Neutrophil (primary cell): ENCODE measurements around the gene PDIA5.

Source experiments
- H3K27ac ChIP-seq: fragments of 200-600 bp; sonication (generic); 2 replicates; pipeline ENCODE4 v1.5.1; 2016; ENCODE audit warnings: mild to moderate bottlenecking, moderate library complexity
- H3K27me3 ChIP-seq: fragments of 200-600 bp; sonication (generic); 2 replicates; pipeline ENCODE4 v1.6.0; 2016; ENCODE audit warnings: mild to moderate bottlenecking
- H3K36me3 ChIP-seq: fragments of 200-600 bp; sonication (generic); 2 replicates; pipeline ENCODE4 v1.5.1; 2017
- H3K4me1 ChIP-seq, 2 experiments: fragments of 200-600 bp in 1 of 2; sonication (generic) in 1 of 2; 1 replicate in 1 of 2; 2 replicates in 1 of 2; pipeline versions ENCODE4 v1.5.1 to v1.6.1; 2013 to 2016; ENCODE audit warnings: low read depth in 1 of 2, low read length in 1 of 2, mild to moderate bottlenecking in 1 of 2, moderate library complexity in 1 of 2; ENCODE audit not compliant: control insufficient read depth in 1 of 2, insufficient read depth in 1 of 2
- H3K4me3 ChIP-seq, 2 experiments: fragments of 200-600 bp in 1 of 2; sonication (generic) in 1 of 2; 1 replicate in 1 of 2; 2 replicates in 1 of 2; pipeline ENCODE4 v1.5.1; 2013 to 2016; ENCODE audit warnings: low read depth in 1 of 2, low read length in 1 of 2, mild to moderate bottlenecking in 1 of 2, moderate library complexity in 1 of 2
- H3K9me3 ChIP-seq: fragments of 200-600 bp; sonication (generic); 2 replicates; pipeline ENCODE4 v1.5.1; 2016
- TF ChIP-seq, protein P1 (sequence below): fragments of 200-600 bp; sonication (generic); IDR thresholded peaks from 2 replicates; pipeline ENCODE4 v1.5.1; 2016; ENCODE audit warnings: antibody characterized with exemption

The PDIA5 gene

DNA sequence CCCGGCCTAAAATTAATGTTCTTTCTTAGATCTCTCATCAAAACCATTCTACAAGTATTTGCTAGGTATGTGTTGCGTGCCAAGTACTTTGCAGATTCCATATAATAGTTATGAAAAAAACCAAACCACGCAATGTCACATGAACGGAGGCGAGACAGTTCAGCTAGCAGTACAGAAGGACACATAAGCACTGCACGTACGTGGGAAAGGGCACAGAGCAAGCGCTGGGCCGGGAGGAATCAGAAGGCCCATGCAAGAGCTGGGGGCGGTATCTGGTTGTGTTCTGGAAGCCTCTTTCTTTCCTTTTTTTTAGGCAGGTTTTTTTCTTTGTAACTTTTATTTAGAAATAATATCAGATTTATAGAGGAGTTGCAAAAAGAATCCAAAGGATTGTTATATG, 11.3 kb downstream of the PDIA5 start:
- Histone ChIP-seq H3K4me3 (no peak overlapping the region), H3K4me1 (peaks cover 7 to 20% of the 10 kb centered on the region in 2 experiments), H3K9me3 (no peaks in the 10 kb centered on the region), H3K36me3 (no peaks in the 10 kb centered on the region), H3K27ac (no peak overlapping the region), H3K27me3 (no peaks in the 10 kb centered on the region)
- TF ChIP-seq, protein P1, sequence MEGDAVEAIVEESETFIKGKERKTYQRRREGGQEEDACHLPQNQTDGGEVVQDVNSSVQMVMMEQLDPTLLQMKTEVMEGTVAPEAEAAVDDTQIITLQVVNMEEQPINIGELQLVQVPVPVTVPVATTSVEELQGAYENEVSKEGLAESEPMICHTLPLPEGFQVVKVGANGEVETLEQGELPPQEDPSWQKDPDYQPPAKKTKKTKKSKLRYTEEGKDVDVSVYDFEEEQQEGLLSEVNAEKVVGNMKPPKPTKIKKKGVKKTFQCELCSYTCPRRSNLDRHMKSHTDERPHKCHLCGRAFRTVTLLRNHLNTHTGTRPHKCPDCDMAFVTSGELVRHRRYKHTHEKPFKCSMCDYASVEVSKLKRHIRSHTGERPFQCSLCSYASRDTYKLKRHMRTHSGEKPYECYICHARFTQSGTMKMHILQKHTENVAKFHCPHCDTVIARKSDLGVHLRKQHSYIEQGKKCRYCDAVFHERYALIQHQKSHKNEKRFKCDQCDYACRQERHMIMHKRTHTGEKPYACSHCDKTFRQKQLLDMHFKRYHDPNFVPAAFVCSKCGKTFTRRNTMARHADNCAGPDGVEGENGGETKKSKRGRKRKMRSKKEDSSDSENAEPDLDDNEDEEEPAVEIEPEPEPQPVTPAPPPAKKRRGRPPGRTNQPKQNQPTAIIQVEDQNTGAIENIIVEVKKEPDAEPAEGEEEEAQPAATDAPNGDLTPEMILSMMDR: no peak

DNA sequence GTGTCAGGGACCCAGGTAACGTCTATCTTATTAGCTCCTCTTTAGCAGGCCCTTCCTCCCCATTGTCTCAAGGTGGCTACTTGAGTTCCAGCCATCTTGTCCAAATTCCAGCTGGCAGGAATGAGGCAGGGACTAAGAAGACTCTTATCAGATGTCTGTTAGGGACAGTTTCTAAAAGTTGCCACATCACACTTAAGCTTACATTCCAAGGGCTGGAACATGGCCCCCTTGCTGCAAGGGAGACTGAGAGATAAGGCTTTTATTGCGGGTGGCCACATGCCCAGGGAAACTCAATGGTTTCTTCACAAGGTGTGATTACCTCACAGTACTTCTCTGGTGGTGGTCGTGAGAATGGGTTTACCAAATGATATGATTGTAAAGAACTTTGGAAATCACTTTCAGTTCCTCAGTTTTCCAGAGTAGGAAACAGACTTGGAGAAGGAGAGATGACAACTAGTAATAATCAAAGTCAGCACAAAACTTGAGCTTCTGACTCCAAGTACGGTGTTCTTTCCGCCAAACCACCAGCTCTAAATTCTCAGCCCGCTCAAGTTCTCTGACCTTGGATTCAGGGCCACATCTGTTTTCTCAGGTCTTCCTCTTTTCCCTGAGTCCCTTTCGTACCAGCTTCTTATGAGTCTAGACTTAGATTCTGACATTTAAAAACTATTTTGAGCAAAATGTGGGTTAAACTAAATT, 14.2 kb downstream of the PDIA5 start:
- Histone ChIP-seq H3K4me3 (no peak overlapping the region), H3K36me3 (no peaks in the 10 kb centered on the region), H3K27me3 (no peaks in the 10 kb centered on the region), H3K9me3 (no peaks in the 10 kb centered on the region), H3K27ac (no peak overlapping the region), H3K4me1 (peaks cover 7 to 20% of the 10 kb centered on the region in 2 experiments)
- TF ChIP-seq, protein P1: no peak

DNA sequence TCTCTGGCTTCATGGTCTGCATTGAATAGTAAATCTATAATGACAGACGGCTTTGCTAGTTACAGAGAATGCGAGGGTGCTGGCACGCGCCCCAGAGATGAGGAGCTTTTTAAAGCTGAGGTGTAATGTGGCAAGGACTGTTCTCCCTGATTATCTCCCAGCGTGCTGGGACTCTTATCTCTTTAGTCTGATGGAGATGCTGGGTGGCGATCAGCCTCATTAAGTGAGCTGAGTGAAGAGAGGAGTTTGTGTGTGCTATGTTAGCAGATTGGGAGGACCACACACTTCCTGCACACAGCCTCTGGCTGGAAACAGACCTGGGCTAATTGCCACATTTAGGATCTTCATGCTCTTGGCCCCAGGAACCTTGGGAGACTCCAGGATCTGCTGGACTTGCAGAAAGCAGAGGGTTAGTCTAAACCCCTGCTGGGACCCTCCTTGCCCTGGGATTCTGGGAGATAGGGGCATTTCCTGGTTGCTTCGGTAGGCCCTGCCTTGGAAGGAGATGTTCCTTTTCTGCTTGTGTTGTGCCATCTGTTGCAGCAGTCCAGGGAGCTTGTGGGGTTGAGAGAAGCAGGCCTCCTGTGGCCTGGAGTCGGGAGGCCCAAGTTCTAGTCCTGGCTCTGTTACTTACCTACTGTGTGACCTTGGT, 15.0 kb downstream of the PDIA5 start:
- peaks cover 7 to 20% of the 10 kb centered on the region in 2 experiments for H3K4me1 ChIP-seq
- no peaks in the 10 kb centered on the region for H3K9me3 ChIP-seq
- H3K27me3 ChIP-seq: no peaks in the 10 kb centered on the region
- H3K4me3 ChIP-seq: no peak overlapping the region
- TF ChIP-seq, protein P1: no peak
- no peak overlapping the region for H3K27ac ChIP-seq
- no peaks in the 10 kb centered on the region for H3K36me3 ChIP-seq

DNA sequence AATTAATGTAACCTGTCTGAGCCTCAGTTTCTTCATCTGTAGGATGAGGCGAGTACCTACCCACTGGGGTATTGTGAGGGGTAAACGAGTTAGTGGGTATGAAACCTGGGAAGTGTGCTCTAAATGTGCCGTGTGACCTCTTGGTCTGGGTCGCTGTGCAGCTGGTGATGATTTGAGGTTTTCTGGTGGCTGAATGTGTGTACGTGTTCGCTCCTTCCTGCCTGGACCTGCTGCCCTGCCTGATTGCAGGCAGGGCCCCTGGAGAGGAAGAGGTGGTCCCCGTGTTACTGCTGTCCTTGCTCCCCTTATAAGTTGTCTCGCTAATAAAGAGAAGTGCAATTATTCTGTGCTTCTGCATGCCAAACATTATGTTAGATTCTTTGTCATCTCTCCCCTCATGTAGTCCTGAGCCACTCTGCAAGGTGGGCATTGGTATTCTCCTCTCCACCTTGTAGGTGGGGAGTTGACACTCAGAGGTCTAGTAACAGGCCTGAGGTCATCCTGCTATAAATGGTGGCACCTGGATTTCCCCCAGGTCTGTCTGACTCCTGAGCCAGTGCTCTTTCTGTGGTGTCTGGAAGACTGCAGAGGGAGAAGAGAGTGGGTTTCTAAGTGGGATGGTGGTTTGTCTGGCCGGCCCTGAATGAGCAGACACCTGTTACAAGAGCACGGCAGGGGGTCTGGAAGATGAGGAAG, 15.7 kb downstream of the PDIA5 start:
- Histone ChIP-seq H3K4me1 (peaks cover 7 to 20% of the 10 kb centered on the region in 2 experiments), H3K36me3 (no peaks in the 10 kb centered on the region), H3K4me3 (no peak overlapping the region), H3K9me3 (no peaks in the 10 kb centered on the region), H3K27me3 (no peaks in the 10 kb centered on the region), H3K27ac (no peak overlapping the region)
- TF ChIP-seq, protein P1: no peak

DNA sequence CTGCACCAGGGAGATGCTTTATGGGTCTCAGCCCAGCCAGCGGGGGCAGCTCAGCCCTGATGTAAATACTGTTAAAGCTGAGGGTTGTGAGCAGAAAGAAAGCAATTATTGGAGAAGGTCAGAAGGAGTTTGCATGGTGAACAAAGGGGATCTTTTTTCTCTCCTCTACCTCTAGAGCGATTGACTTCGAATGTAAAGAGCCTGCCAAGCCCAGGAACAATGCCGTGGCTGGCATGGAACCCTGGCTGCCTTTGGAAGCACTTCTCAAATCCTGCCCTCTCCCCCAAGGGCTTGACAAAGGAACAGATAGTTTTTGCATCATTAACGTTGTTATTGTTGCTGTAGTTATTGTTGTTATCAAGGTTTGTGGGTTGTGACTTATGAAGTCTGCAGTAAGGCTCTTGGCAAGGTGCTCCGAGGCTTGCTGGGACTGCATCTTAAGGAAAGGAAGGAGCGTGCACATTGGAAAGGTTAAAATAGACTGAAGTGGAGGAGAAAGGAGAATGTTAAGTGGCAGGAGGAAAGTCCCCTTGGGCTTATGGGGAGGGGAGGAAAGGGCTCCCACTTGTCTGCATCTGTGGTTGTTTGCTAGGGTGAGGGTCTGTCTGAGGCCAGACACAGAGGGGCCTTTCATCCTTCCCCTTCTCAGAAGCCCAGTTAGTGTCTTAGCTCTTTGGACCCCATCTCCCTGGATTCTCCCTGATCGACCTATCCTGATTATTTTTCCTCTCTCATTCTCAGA, 16.7 kb downstream of the PDIA5 start:
- Histone ChIP-seq H3K27me3 (no peaks in the 10 kb centered on the region), H3K4me3 (no peak overlapping the region), H3K4me1 (peaks cover 7 to 20% of the 10 kb centered on the region in 2 experiments), H3K9me3 (no peaks in the 10 kb centered on the region), H3K36me3 (no peaks in the 10 kb centered on the region), H3K27ac (no peak overlapping the region)
- TF ChIP-seq, protein P1: no peak
